GM13977 (cell line): ENCODE results near the gene SP2.

Experiments used
- DNase-seq: peaks from one replicate; pipeline ENCODE4 v3.0.0; 2012; ENCODE audit warnings: low spot score
- in situ Hi-C: fragments of 300-500 bp; cut with MboI; formaldehyde crosslinking; loops from one replicate; pipeline ENCODE4 v1.12.0; 2022; ENCODE audit warnings: low sequenced_read_pairs, low pct_unique_long_range_greater_than_20kb, mixed read lengths, inconsistent platforms; ENCODE audit not compliant: unreplicated experiment
- TF ChIP-seq, protein P1 (sequence below): IDR thresholded peaks from 2 replicates; pipeline ENCODE4 v1.5.1; 2012; ENCODE audit warnings: mild to moderate bottlenecking, control low read depth; ENCODE audit not compliant: insufficient read depth; ENCODE audit errors: extremely low read depth, missing control alignments

Gene SP2

DNA sequence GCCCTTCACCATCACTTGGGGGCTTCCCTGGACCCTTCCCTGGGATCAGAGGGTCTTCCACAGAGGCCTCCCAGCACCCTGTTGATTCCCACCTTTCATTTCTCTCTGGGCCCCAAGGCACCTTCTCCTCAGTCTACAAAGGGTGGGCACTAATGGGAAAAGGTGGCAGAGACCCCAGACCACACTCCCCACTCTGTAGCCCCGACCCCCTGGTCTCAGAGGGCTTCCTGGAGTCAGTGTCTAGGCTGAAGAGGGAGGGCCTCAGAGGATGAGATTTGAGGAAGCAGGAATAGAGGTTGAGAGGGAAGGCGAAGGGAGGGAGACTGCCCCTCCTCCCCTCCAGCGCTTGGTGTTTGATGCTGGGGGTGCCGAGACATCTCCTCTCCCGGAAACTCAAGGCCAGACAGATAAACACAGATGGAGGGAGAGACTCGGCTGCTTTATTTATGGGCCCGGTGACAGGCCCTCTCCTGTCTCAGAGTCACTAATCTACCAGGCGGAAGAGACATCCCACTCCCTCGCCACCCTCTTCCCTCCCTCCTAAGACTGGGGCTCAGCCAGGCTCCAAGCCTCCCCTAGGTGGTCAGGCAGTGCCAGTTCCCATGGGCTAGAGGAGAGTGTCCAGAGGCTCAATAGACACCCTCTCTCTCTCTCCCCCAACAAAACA, 18.5 kb upstream of the SP2 start:
- TF ChIP-seq, protein P1, sequence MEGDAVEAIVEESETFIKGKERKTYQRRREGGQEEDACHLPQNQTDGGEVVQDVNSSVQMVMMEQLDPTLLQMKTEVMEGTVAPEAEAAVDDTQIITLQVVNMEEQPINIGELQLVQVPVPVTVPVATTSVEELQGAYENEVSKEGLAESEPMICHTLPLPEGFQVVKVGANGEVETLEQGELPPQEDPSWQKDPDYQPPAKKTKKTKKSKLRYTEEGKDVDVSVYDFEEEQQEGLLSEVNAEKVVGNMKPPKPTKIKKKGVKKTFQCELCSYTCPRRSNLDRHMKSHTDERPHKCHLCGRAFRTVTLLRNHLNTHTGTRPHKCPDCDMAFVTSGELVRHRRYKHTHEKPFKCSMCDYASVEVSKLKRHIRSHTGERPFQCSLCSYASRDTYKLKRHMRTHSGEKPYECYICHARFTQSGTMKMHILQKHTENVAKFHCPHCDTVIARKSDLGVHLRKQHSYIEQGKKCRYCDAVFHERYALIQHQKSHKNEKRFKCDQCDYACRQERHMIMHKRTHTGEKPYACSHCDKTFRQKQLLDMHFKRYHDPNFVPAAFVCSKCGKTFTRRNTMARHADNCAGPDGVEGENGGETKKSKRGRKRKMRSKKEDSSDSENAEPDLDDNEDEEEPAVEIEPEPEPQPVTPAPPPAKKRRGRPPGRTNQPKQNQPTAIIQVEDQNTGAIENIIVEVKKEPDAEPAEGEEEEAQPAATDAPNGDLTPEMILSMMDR: no peak
- DNase-seq: no peak
- in situ Hi-C loops: no loop called here

DNA sequence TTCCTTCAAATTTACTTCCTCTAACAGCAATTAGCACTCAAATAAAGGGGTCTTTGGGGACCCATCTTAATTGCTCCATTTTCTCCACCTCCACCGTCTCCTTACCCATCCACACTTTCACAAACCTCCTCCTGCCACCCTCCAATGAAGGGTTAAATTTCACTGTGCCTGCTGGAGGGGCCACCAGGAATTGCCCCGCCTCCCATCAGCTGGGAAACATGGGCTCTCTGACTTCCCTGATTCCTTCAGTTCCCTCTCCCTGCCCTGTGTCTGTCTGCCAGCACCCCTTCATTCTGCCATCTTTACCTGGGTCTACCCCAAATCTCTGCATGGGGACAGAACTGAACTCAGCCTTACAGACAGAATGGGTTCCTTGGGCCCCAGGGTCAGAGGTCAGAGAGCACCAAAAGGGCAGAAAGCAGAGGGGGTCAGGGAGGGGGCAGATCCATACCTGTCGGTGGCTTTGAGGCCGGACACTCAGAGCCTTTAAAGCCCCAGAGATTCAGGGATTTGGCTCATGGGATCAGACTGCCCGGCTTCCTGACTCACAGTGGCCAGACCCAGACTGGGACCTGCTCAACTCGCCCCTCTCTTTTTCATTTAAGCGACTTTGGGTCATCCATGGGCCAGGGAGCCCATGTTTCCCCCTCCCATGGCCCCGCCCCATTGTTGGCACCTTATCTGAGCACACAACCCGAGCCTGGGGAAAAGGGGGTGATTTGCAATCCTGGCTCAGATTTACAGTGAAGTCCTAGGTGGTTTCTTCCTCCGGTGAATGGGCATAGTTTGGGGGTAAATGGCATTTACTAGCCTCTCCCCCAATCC, 17.6 kb upstream of the SP2 start:
- TF ChIP-seq, protein P1: no peak
- no peak for DNase-seq
- in situ Hi-C loops: no loop called here

DNA sequence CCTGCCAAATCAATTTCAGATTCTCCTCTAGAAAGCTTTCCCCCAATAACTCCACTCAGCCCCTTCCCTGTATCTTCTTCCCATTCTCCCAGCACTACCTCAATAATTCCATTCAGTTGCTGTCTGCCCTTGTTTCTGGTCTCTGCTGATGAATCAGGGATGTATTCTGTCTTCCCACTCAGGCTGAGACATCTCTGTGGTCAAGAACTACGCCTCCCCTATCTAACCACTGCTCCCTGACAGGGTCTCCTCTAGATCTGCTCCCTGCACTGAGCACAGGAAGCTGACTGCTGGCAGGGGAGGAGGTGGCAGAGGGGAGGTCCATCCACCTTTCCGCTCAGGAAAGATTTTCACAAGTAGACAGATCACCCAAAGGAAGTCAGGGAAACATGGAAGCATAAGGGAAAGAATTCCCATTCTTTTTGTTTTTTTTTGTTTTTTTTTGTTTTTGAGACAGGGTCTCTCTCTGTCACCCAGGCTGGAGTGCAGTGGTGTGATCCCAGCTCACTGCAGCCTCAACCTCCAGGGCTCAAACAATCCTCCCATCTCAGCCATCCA, 16.9 kb upstream of the SP2 start:
- TF ChIP-seq, protein P1: no peak
- no peak for DNase-seq
- in situ Hi-C loops: no loop called here

DNA sequence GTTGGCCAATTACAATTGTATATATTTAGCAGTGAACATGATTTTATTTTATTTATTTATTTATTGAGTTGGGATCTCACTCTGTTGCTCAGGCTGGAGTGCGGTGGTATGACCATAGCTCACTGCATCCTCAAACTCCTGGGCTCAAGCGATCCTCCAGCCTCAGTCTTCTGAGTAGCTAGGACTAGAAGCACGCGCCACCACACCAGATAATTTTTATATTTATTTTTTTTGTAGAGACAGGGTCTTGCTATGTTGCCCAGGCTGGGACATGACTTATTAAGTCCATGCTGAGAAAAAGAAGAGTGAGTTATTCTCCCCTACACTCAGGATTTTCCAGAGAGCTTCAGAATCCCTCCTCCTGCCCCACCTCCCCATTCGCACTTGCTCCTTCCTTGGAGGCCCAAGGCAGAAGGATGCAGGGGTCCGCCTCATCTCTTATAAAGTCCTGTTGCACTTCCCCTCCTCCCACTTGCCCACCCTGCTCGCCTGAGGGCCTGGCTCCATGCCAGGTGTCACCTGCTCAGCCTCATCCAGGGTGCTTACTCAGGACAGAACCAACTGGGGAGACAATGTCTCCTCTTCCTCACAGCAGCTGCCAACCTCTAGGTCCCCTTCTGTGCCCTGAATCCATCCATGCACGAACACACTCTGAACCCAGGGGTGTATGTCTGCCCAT, 16.1 kb upstream of the SP2 start:
- no peak for DNase-seq
- TF ChIP-seq, protein P1: no peak
- in situ Hi-C loops: no loop called here

DNA sequence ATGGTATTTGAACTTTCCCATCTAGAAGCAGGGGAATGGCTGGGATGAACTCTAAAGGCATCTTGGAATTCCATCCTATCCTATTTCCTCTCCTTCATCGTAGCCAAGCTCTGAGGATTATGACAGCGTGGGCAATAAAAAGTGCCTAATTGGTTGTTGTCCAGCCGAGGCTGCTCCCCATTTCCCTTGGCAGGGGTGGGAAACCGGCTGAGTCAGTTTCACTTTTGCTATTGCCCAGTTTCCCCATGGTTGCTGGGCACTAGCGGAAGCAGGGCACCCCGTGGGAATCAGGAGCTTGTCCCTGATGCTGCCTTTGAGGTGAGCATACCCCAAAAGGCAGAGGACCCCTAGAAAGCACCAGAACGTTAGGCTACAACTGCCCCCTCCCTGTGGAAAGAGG, 13.8 kb upstream of the SP2 start:
- in situ Hi-C loops: no loop called here
- DNase-seq: no peak
- TF ChIP-seq, protein P1: no peak
